OCI-LY3 (cell line): ENCODE data around the gene KPNA4.
"Not testable (repeated sequence)": the region's sequence is repeated elsewhere in the genome, so short reads cannot be mapped to it uniquely, and the experiment has no call there.

Experiments
- H2AFZ ChIP-seq: fragments of 200-600, 300-600 bp; shearing (Covaris generic); 2 replicates; pipeline ENCODE4 v1.6.0; 2014; ENCODE audit warnings: antibody characterized with exemption, low read depth, low read length
- H3K27ac ChIP-seq: fragments of 200-600, 300-600 bp; sonication (generic); 2 replicates; pipeline ENCODE4 v1.5.1; 2014; ENCODE audit warnings: mild to moderate bottlenecking, low read length, moderate library complexity, mixed read lengths
- H3K27me3 ChIP-seq: fragments of 200-600, 300-600 bp; sonication (generic); 2 replicates; pipeline ENCODE4 v1.6.1; 2014; ENCODE audit warnings: low read depth, low read length, mixed read lengths
- H3K36me3 ChIP-seq: fragments of 200-600, 300-600 bp; sonication (generic); replicated peaks from 2 replicates; pipeline ENCODE3; 2014; ENCODE audit warnings: low read depth, low read length, mixed read lengths
- H3K4me1 ChIP-seq: fragments of 300-600, 200-600 bp; sonication (generic); 2 replicates; pipeline ENCODE4 v1.6.1; 2014; ENCODE audit warnings: low read length, mixed read lengths
- H3K4me2 ChIP-seq: fragments of 200-600, 300-600 bp; sonication (generic); 2 replicates; pipeline ENCODE4 v1.6.1; 2014; ENCODE audit warnings: low read length, mixed read lengths
- H3K4me3 ChIP-seq: fragments of 300-600, 200-600 bp; sonication (generic); 2 replicates; pipeline ENCODE4 v1.5.1; 2014; ENCODE audit warnings: antibody characterized with exemption, mild to moderate bottlenecking, low read length, moderate library complexity
- H3K79me2 ChIP-seq: fragments of 300-600, 200-600 bp; shearing (Covaris generic); 2 replicates; pipeline ENCODE4 v1.6.1; 2014; ENCODE audit warnings: mild to moderate bottlenecking, low read length, mixed read lengths
- H3K9ac ChIP-seq: fragments of 300-600, 200-600 bp; shearing (Covaris generic); 2 replicates; pipeline ENCODE4 v1.6.0; 2014; ENCODE audit warnings: mild to moderate bottlenecking, low read length, moderate library complexity
- H3K9me3 ChIP-seq: fragments of 200-600, 300-600 bp; shearing (Covaris generic); 2 replicates; pipeline ENCODE4 v1.6.1; 2014; ENCODE audit warnings: low read length, mixed read lengths; ENCODE audit not compliant: insufficient read depth
- H4K20me1 ChIP-seq: fragments of 200-600, 300-600 bp; sonication (generic); 2 replicates; pipeline ENCODE4 v1.6.1; 2016; ENCODE audit warnings: low read length, mixed read lengths; ENCODE audit not compliant: insufficient read depth
- EZH2phosphoT487 ChIP-seq: fragments of 200-600 bp; shearing (Covaris generic); IDR thresholded peaks from 2 replicates; pipeline ENCODE4 v1.6.1; 2018; ENCODE audit warnings: antibody characterized with exemption, mixed run types, low read depth
- TF ChIP-seq, protein P1 (sequence below): fragments of 200-600, 300-600 bp; sonication (generic); IDR thresholded peaks from 2 replicates; pipeline ENCODE4 v1.5.1; 2014; ENCODE audit warnings: antibody characterized with exemption, low read length, low read depth

Gene KPNA4

DNA sequence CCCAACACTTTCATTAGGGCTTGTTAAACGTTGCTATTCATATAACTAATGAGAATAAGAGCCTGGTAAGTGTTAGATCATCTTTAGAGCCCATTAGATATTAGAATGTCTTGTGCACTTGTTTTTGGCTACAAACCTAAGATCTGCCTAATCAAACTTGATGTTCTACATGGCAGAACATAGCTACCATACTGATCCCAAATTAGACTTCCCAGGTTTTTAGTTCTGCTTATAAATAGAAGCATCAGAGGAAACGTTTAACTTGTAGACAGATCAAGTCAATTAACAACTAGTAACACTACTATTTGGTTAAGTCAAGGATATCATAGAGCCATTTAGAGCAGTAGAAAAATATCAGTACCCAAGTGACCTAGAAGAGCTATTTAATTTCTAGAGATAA is 11.7 kb upstream of the KPNA4 start:
- Histone ChIP-seq H3K4me1 (peaks cover 14% of the 10 kb centered on the region), H3K9me3 (0 out of 2 replicates have a peak, but pooled peaks cover 6% of the 10 kb centered on the region), H3K4me3 (no peak overlapping the region), H3K9ac (no peak overlapping the region), H3K27me3 (no peaks in the 10 kb centered on the region), H3K27ac (no peak overlapping the region), H3K79me2 (no peaks in the 10 kb centered on the region), H3K4me2 (no peak overlapping the region), H3K36me3 (no peaks in the 10 kb centered on the region), H2AFZ (no peak overlapping the region), H4K20me1 (no peaks in the 10 kb centered on the region)
- no peak for TF ChIP-seq EZH2phosphoT487
- TF ChIP-seq, protein P1, sequence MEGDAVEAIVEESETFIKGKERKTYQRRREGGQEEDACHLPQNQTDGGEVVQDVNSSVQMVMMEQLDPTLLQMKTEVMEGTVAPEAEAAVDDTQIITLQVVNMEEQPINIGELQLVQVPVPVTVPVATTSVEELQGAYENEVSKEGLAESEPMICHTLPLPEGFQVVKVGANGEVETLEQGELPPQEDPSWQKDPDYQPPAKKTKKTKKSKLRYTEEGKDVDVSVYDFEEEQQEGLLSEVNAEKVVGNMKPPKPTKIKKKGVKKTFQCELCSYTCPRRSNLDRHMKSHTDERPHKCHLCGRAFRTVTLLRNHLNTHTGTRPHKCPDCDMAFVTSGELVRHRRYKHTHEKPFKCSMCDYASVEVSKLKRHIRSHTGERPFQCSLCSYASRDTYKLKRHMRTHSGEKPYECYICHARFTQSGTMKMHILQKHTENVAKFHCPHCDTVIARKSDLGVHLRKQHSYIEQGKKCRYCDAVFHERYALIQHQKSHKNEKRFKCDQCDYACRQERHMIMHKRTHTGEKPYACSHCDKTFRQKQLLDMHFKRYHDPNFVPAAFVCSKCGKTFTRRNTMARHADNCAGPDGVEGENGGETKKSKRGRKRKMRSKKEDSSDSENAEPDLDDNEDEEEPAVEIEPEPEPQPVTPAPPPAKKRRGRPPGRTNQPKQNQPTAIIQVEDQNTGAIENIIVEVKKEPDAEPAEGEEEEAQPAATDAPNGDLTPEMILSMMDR, result no peak

DNA sequence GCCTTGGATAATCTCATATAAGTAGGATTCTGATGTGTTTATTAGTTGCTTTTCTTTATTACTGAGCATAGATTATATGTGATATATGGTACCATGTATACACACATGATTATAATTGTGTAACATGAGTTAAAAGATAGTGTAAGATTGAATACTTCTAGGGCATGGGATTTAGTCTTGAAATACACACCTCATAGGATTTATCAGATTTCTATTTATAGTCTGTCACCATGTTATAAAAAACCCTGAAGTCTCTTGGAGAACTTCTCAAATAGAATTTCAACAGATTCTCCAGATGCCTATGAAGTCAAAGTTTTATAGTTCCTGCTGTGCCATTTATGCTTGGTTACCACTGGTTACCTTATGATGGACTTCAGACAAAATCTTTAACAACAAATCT is 11.2 kb upstream of the KPNA4 start:
- Histone ChIP-seq H3K9ac (no peak overlapping the region), H2AFZ (no peak overlapping the region), H3K9me3 (0 out of 2 replicates have a peak, but pooled peaks cover 6% of the 10 kb centered on the region), H4K20me1 (no peaks in the 10 kb centered on the region), H3K36me3 (no peaks in the 10 kb centered on the region), H3K27me3 (no peaks in the 10 kb centered on the region), H3K4me3 (no peak overlapping the region), H3K4me1 (peaks cover 14% of the 10 kb centered on the region), H3K79me2 (no peaks in the 10 kb centered on the region), H3K27ac (no peak overlapping the region), H3K4me2 (no peak overlapping the region)
- TF ChIP-seq, protein P1, result no peak
- TF ChIP-seq EZH2phosphoT487, result no peak

DNA sequence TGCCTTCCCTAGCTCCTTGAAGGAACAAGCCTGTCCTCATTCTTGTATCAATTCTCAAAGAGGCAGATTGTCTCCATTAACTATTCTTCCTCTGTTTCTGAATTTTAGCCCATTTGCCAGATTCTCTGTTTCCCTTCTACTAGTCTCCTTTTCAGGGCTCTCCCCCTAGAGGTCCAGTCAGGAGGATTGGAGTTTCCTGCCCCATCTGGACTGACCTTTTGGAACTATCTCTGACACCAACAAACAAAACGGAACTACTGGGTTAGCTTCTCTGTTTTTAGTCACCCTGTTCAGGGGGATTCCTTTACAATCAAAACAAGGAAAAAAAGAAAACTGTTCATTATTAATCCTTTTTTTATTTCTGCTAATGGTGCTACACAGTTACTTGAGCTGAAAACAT is 10.2 kb upstream of the KPNA4 start:
- no peaks in the 10 kb centered on the region for H3K36me3 ChIP-seq
- no peak overlapping the region for H3K9ac ChIP-seq
- no peaks in the 10 kb centered on the region for H3K27me3 ChIP-seq
- no peaks in the 10 kb centered on the region for H3K9me3 ChIP-seq
- H3K4me1 ChIP-seq, result peaks cover 14% of the 10 kb centered on the region
- no peak overlapping the region for H2AFZ ChIP-seq
- H3K27ac ChIP-seq, result no peak overlapping the region
- no peaks in the 10 kb centered on the region for H3K79me2 ChIP-seq
- peak overlapping the region; percentile 11; the same call in 1 of the 2 replicates for H3K4me2 ChIP-seq
- no peak overlapping the region for H3K4me3 ChIP-seq
- no peaks in the 10 kb centered on the region for H4K20me1 ChIP-seq
- TF ChIP-seq, protein P1, result no peak
- TF ChIP-seq EZH2phosphoT487, result no peak

DNA sequence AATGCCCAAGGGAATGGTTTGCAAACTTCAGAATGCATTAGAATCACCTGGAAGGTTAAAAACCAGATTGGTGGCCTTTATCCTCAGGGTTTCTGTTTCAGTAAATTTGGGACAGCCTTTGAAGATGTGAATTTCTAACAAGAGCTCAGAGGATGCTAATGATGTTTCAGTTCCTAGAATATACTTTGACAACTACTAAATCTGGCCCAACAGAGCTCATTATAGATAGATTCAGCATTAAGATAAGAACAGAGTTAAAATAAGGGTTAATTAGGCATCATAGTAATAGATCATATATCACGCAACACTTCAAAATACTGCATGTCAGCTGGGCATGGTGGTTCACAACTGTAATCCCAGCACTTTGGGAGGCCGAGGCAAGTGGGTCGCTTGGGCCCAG is 9.3 kb upstream of the KPNA4 start:
- no peak for TF ChIP-seq EZH2phosphoT487
- TF ChIP-seq, protein P1, result no peak
- no peak overlapping the region for H3K4me3 ChIP-seq

DNA sequence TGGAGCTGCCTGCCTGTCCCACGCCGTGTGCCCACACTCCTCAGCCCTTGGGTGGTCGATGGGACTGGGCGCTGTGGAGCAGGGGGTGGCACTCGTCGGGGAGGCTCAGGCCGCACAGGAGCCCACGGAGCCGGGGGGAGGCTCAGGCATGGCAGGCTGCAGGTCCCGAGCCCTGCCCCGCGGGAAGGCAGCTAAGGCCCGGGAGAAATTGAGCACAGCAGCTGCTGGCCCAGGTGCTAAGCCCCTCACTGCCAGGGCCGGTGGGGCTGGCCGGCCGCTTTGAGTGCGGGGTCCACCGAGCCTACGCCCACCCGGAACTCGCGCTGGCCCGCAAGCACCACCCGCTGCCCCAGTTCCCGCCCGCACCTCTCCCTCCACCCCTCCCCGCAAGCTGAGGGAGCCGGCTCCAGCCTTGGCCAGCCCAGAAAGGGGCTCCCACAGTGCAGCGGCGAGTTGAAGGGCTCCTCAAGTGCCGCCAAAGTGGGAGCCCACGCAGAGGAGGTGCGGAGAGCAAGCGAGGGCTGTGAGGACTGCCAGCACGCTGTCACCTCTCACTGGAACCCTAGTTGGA is 8.7 kb upstream of the KPNA4 start:
- not testable (repeated sequence) for H3K27me3 ChIP-seq, H3K9ac ChIP-seq

More for the DNA sequence above, 9.3 kb upstream of the KPNA4 start:
- no peak overlapping the region for H3K4me2 ChIP-seq
- H3K9me3 ChIP-seq, result no peaks in the 10 kb centered on the region
- no peak overlapping the region for H3K27ac ChIP-seq
- H3K36me3 ChIP-seq, result no peaks in the 10 kb centered on the region
- no peak overlapping the region for H2AFZ ChIP-seq
- H4K20me1 ChIP-seq, result no peaks in the 10 kb centered on the region
- no peaks in the 10 kb centered on the region for H3K27me3 ChIP-seq
- H3K4me1 ChIP-seq, result peaks cover 14% of the 10 kb centered on the region
- no peak overlapping the region for H3K9ac ChIP-seq
- no peaks in the 10 kb centered on the region for H3K79me2 ChIP-seq

More for the DNA sequence above, 8.7 kb upstream of the KPNA4 start:
- not testable (repeated sequence) for H3K4me2 ChIP-seq, H3K27ac ChIP-seq, H2AFZ ChIP-seq, H3K4me3 ChIP-seq, H4K20me1 ChIP-seq, H3K36me3 ChIP-seq, H3K79me2 ChIP-seq, H3K9me3 ChIP-seq
- peaks cover 14% of the 10 kb centered on the region for H3K4me1 ChIP-seq
